D721Med (cell line): ENCODE results near the gene MMP3.

Experiments used
- DNase-seq: peaks from one replicate; pipeline ENCODE4 v3.0.0; 2011; ENCODE audit warnings: low spot score; ENCODE audit not compliant: insufficient read length
- FAIRE-seq: peaks from 2 replicates; lab custom pipeline; 2011; peaks lifted over from hg19 to GRCh38; lab: Jason Lieb, UNC
- TF ChIP-seq, protein P1 (sequence below): IDR thresholded peaks from 2 replicates; pipeline ENCODE4 v1.5.1; 2012; ENCODE audit warnings: mild to moderate bottlenecking, control low read depth; ENCODE audit not compliant: insufficient read depth; ENCODE audit errors: missing control alignments

MMP3 gene

DNA sequence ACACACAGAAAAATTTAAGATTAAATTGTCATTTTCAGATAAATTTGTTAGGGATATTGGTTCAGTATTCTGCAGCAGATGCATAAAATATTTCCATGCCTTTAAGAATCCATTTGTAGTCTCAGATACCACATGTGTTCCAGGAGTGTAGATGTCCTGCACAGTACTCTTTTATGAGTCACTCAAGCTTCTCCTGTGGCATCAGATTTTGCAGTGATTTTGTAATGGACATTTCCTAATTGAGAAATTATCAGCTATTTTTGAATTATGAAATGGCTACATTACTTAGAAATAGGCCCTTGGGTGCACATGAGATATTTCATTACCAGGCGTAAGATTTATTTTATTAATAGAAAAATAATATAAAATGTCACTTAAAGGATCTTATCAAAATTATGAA, 18.9 kb downstream of the MMP3 start:
- TF ChIP-seq, protein P1, sequence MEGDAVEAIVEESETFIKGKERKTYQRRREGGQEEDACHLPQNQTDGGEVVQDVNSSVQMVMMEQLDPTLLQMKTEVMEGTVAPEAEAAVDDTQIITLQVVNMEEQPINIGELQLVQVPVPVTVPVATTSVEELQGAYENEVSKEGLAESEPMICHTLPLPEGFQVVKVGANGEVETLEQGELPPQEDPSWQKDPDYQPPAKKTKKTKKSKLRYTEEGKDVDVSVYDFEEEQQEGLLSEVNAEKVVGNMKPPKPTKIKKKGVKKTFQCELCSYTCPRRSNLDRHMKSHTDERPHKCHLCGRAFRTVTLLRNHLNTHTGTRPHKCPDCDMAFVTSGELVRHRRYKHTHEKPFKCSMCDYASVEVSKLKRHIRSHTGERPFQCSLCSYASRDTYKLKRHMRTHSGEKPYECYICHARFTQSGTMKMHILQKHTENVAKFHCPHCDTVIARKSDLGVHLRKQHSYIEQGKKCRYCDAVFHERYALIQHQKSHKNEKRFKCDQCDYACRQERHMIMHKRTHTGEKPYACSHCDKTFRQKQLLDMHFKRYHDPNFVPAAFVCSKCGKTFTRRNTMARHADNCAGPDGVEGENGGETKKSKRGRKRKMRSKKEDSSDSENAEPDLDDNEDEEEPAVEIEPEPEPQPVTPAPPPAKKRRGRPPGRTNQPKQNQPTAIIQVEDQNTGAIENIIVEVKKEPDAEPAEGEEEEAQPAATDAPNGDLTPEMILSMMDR, result no peak
- FAIRE-seq (no peak), DNase-seq (no peak)

DNA sequence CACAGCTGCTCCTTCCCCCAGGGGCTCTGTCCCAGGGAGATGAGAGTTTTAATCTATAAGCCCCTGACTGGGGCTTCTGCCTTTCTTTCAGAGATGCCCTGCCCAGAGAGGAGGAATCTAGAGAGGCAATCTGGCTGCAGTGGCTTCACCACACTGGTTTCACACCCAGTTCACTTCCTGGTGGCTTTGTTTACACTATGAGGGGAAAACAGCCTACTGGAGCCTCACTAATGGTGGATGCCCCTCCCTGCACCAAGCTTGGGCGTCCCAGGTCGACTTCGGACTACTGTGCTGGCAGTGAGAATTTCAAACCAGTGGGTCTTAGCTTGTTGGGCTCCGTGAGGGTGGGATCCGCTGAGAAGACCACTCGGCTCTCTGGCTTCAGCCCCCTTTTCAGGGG, 23.9 kb downstream of the MMP3 start:
- DNase-seq (no peak), FAIRE-seq (no peak)
- TF ChIP-seq, protein P1, result no peak

DNA sequence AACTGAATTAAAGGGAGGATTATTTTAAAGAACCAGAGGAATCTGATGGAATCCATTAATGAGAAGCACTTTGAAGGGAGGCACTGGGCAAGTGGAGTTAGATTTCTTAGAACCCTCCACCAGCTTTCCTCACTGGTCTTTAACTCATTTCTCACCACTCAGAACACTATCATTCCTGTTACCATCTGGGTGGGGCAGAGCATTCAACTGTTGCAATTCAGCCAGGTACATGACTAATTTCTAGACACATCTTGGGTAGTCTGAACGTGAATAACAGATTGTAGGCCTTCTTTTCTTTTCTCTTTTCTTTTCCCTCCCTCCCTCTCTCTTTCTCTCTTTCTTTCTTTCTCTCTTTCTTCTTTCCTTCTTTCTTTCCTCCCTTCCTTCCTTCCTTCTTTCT, 29.9 kb downstream of the MMP3 start:
- no peak for FAIRE-seq

GRCh38 chr11:102812188-102812587, 31.2 kb downstream of the MMP3 start:
- FAIRE-seq (no peak), DNase-seq (no peak)
- TF ChIP-seq, protein P1, result no peak

More for the DNA sequence above, 29.9 kb downstream of the MMP3 start:
- no peak for DNase-seq
- TF ChIP-seq, protein P1, result no peak

- FAIRE-seq, result no peak
- TF ChIP-seq, protein P1, result peak; percentile 54
- no peak for DNase-seq
Measured at GRCh38 chr11:102810950-102811660, 32.3 kb downstream of the MMP3 start.

DNA sequence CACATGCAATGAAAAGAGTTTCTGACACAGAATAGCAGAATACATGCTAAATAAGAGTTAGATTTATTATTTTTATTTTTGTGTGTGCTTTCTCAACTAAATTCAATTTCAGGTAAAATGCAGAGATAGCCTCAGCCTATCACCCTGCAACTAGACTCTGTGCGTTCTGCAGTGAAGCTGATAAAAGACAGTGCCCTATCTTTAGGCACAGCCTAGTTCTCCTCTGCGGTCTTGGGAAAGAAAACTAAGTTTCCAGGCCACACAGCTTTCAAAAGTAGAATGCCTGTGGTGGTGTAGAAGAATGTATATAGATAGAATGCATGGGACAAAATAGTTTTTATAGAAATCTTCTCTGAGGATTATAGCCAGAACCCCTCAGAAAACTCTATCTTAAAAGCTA, 33.4 kb downstream of the MMP3 start:
- DNase-seq, result no peak
- no peak for FAIRE-seq
- TF ChIP-seq, protein P1, result no peak

- no peak for DNase-seq
- TF ChIP-seq, protein P1, result peak; percentile 15
- no peak for FAIRE-seq
Measured at GRCh38 chr11:102807921-102808320, 35.5 kb downstream of the MMP3 start.
